Kidney (tissue), 14 donors: Measurements from ENCODE around the gene DCAF5. TPM values are rescaled to one million over a fixed set of nuclear protein-coding genes. Genes with fewer than 3 reads are reported as not detected.
"Not testable (repeated sequence)": the region's sequence is repeated elsewhere in the genome, so short reads cannot be mapped to it uniquely, and the experiment has no call there.

ENCODE experiments used
- DNase-seq, 5 donors: peaks; one replicate each; pipeline ENCODE4 v3.0.0-alpha.2; 2013 to 2020
- FAIRE-seq: peaks from 2 replicates; lab custom pipeline; 2012; peaks lifted over from hg19 to GRCh38; lab: Jason Lieb, UNC
- H3K27ac ChIP-seq, 2 donors: one replicate each; pipeline ENCODE4 v1.7.0; 2013; ENCODE audit warnings: low read depth in 2 of 2, low read length in 2 of 2, inconsistent platforms in 1 of 2
- H3K27me3 ChIP-seq: one replicate; pipeline ENCODE4 v1.7.1; 2013; ENCODE audit warnings: low read length, inconsistent platforms; ENCODE audit not compliant: control insufficient read depth, insufficient read depth
- H3K36me3 ChIP-seq, 3 donors: one replicate each; pipeline versions ENCODE4 v1.7.0 to v1.7.1; 2013; ENCODE audit warnings: low read length in 3 of 3, control low read depth in 1 of 3, inconsistent platforms in 1 of 3; ENCODE audit not compliant: insufficient read depth in 3 of 3, control insufficient read depth in 2 of 3
- H3K4me1 ChIP-seq, 3 donors: one replicate each; pipeline versions ENCODE4 v1.7.0 to v1.7.1; 2013; ENCODE audit warnings: low read length in 3 of 3, inconsistent platforms in 1 of 3, low read depth in 1 of 3; ENCODE audit not compliant: control insufficient read depth in 2 of 3, insufficient read depth in 2 of 3
- H3K4me3 ChIP-seq, 3 donors: one replicate each; pipeline versions ENCODE4 v1.7.0 to v1.8.1; 2013; ENCODE audit warnings: low read length in 3 of 3, control low read depth in 1 of 3, inconsistent platforms in 1 of 3
- H3K9ac ChIP-seq, 3 donors: one replicate each; pipeline versions ENCODE4 v1.7.0 to v1.7.1; 2013; ENCODE audit warnings: low read length in 3 of 3, control low read depth in 1 of 3, inconsistent platforms in 1 of 3
- H3K9me3 ChIP-seq, 3 donors: one replicate each; pipeline versions ENCODE4 v1.7.0 to v1.7.1; 2013; ENCODE audit warnings: low read length in 3 of 3, control low read depth in 1 of 3, inconsistent platforms in 1 of 3; ENCODE audit not compliant: control insufficient read depth in 2 of 3, insufficient read depth in 1 of 3
- CTCF ChIP-seq: IDR thresholded peaks from 3 replicates; pipeline ENCODE4 v1.5.1; 2012; ENCODE audit warnings: mild to moderate bottlenecking, moderate library complexity, borderline replicate concordance; ENCODE audit not compliant: insufficient read depth; ENCODE audit errors: extremely low read depth
- intact Hi-C: fragments of 100-400 bp; cut with DNase I; formaldehyde crosslinking; loops from one replicate; pipeline ENCODE4 v1.11.1; 2022
- polyA plus RNA-seq: library from polyadenylated mRNA; stranded (reverse); fragments of 350-450 nt; fragmentation: Illumina TruSeq; extraction: RNeasy Lipid Tissue Mini Kit (QIAGEN cat#74804); gene quantifications from one replicate; pipeline ENCODE4 v1.2.3, GENCODE V29; 2014; ENCODE audit warnings: low read depth, low replicate concordance; ENCODE audit not compliant: insufficient read depth
- total RNA-seq: library from RNA; stranded (reverse); fragmentation: NEBNext Ultra II Directional; extraction: Animal tissue kit (Norgen Biotek cat#: 25700); gene quantifications from one replicate; pipeline ENCODE4 v1.2.1, GENCODE V29; 2021
- donor health status: control.
- donor health status: control.
- donor health status: control.
- donor health status: control.
- donor health status: control.
- donor health status: DM: yes; HTN: yes; CAD: no.
- donor health status: Normal renal cell carcinoma (clear cell type).

The DCAF5 gene
- total and polyA plus RNA-seq, 2 donors from 2014 or later = 17.3 to 51.0 TPM

GRCh38 chr14:69191340-69192111 lies 38.6 kb upstream of the DCAF5 start, which contains the start of gene EXD2:
TSS of gene EXD2 (plus strand) at chr14:69191498. CDS start at chr14:69209471, 17,973 bp downstream.
- H3K9ac ChIP-seq = peak within 1 kb of the TSS; percentile 40 to 89 (median 63)
- no peak for FAIRE-seq
- peak within 1 kb of the TSS; percentile 72 to 90 (median 80) for H3K4me3 ChIP-seq
- H3K27ac ChIP-seq = peak within 1 kb of the TSS; percentile 74 to 78
- no peak for TF ChIP-seq CTCF
- intact Hi-C loops = no loop called here
- peak; percentile 94 to 97 (median 95) for DNase-seq
- H3K9me3 ChIP-seq = no peaks in the 10 kb centered on the region
- no peaks in the 10 kb centered on the region for H3K36me3 ChIP-seq
- peaks cover 0 to 2% (median 0%) of the 10 kb centered on the region in 3 donors for H3K4me1 ChIP-seq
- H3K27me3 ChIP-seq = no peaks in the 10 kb centered on the region

- intact Hi-C loops = no loop called here
These were observed 37.3 kb upstream of the DCAF5 start for GRCh38 chr14:69190191-69190590.

GRCh38 chr14:69183735-69184134 lies 30.8 kb upstream of the DCAF5 start:
- Histone ChIP-seq H3K36me3 (no peaks in the 10 kb centered on the region), H3K27ac (no peak overlapping the region), H3K4me3 (no peak overlapping the region), H3K4me1 (no peaks in the 10 kb centered on the region), H3K9me3 (no peaks in the 10 kb centered on the region), H3K27me3 (no peaks in the 10 kb centered on the region), H3K9ac (no peak overlapping the region)
- DNase-seq = no peak
- no peak for TF ChIP-seq CTCF
- intact Hi-C loops = no loop called here
- no peak for FAIRE-seq

More at GRCh38 chr14:69190191-69190590, 37.3 kb upstream of the DCAF5 start:
- no peaks in the 10 kb centered on the region for H3K27me3 ChIP-seq
- DNase-seq (no peak), FAIRE-seq (no peak)
- no peaks in the 10 kb centered on the region for H3K36me3 ChIP-seq
- peaks cover 0 to 2% (median 0%) of the 10 kb centered on the region in 3 donors for H3K4me1 ChIP-seq
- H3K9ac ChIP-seq = no peak overlapping the region
- no peak overlapping the region for H3K4me3 ChIP-seq
- H3K9me3 ChIP-seq = no peaks in the 10 kb centered on the region
- H3K27ac ChIP-seq = no peak overlapping the region
- TF ChIP-seq CTCF = no peak

- H3K9ac ChIP-seq, intact Hi-C loops: not testable (repeated sequence)
These were observed 29.7 kb upstream of the DCAF5 start for GRCh38 chr14:69182580-69182979.

More at GRCh38 chr14:69182580-69182979, 29.7 kb upstream of the DCAF5 start:
- not testable (repeated sequence) for H3K9me3 ChIP-seq, H3K4me1 ChIP-seq, FAIRE-seq, H3K27ac ChIP-seq, H3K27me3 ChIP-seq, DNase-seq, H3K36me3 ChIP-seq, H3K4me3 ChIP-seq
